NB4 (cell line): ENCODE measurements around the gene LRRTM4.

Experiments used
- DNase-seq: peaks from one replicate; pipeline ENCODE4 v3.0.0; 2010; ENCODE audit warnings: low read depth
- H3K4me3 ChIP-seq: one replicate; pipeline ENCODE4 v1.5.1; 2011; ENCODE audit warnings: mild to moderate bottlenecking, low read depth, low read length, moderate library complexity
- MAX ChIP-seq: IDR thresholded peaks from 2 replicates; pipeline ENCODE4 v1.6.1; 2011; ENCODE audit warnings: low read depth, low read length
- MYC ChIP-seq: IDR thresholded peaks from 2 replicates; pipeline ENCODE4 v1.6.1; 2011; ENCODE audit warnings: low read depth, low read length
- POLR2A ChIP-seq: IDR thresholded peaks from 2 replicates; pipeline ENCODE4 v1.6.1; 2011; ENCODE audit warnings: mild to moderate bottlenecking; ENCODE audit not compliant: insufficient read length; ENCODE audit errors: extremely low read depth
- TF ChIP-seq, protein P1 (sequence below): IDR thresholded peaks from one replicate; pipeline ENCODE4 v1.5.1; 2012; ENCODE audit warnings: low read depth, low read length

Gene LRRTM4

GRCh38 chr2:77210725-77211124 lies 311.5 kb downstream of the LRRTM4 start:
- no peak for DNase-seq
- no peak overlapping the region for H3K4me3 ChIP-seq
- TF ChIP-seq, protein P1, sequence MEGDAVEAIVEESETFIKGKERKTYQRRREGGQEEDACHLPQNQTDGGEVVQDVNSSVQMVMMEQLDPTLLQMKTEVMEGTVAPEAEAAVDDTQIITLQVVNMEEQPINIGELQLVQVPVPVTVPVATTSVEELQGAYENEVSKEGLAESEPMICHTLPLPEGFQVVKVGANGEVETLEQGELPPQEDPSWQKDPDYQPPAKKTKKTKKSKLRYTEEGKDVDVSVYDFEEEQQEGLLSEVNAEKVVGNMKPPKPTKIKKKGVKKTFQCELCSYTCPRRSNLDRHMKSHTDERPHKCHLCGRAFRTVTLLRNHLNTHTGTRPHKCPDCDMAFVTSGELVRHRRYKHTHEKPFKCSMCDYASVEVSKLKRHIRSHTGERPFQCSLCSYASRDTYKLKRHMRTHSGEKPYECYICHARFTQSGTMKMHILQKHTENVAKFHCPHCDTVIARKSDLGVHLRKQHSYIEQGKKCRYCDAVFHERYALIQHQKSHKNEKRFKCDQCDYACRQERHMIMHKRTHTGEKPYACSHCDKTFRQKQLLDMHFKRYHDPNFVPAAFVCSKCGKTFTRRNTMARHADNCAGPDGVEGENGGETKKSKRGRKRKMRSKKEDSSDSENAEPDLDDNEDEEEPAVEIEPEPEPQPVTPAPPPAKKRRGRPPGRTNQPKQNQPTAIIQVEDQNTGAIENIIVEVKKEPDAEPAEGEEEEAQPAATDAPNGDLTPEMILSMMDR: no peak
- TF ChIP-seq MAX (no peak), POLR2A (no peak), MYC (no peak)

DNA sequence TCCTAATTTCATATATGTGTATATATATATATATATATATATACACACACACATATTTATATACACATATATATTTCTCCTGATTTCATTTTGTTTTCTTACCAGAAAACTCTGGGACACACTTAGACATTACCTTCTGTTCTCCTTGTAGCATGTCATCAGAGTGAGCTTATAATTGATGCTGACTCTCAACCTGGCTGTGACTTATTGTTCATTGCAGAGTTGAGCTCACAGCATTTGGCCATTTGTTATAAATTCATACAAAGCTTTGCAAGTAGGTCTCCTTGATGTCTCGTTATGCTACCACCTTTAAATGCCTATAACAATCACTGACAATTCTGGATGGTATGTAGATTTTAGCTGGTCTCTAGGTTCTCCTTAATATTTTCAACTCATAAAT lies 314.8 kb downstream of the LRRTM4 start:
- no peak overlapping the region for H3K4me3 ChIP-seq
- no peak for DNase-seq
- no peak for TF ChIP-seq MAX
- TF ChIP-seq, protein P1: no peak
- no peak for TF ChIP-seq MYC
- no peak for TF ChIP-seq POLR2A

GRCh38 chr2:77201755-77202154 lies 320.4 kb downstream of the LRRTM4 start:
- TF ChIP-seq POLR2A (no peak), MAX (no peak), MYC (no peak)
- TF ChIP-seq, protein P1: no peak
- H3K4me3 ChIP-seq: no peak overlapping the region
- DNase-seq: no peak

- DNase-seq: no peak
- no peak overlapping the region for H3K4me3 ChIP-seq
- TF ChIP-seq, protein P1: no peak
- TF ChIP-seq POLR2A (no peak), MAX (no peak), MYC (no peak)
These were observed 322.8 kb downstream of the LRRTM4 start for GRCh38 chr2:77199411-77199810.

- H3K4me3 ChIP-seq: no peak overlapping the region
- TF ChIP-seq MAX (no peak), POLR2A (no peak)
- TF ChIP-seq, protein P1: no peak
- DNase-seq: no peak
These were observed 328.2 kb downstream of the LRRTM4 start for GRCh38 chr2:77193858-77194448.
